Fibroblast of lung (primary cell): ENCODE results near the gene AMMECR1. TPM values are rescaled to one million over a fixed set of nuclear protein-coding genes. Genes with fewer than 3 reads are reported as not detected.
"Not testable (repeated sequence)": the region's sequence is repeated elsewhere in the genome, so short reads cannot be mapped to it uniquely, and the experiment has no call there.

Experiments
- DNase-seq, 2 donors: peaks; one replicate each; pipeline versions ENCODE4 v3.0.0 to v3.0.0-alpha.2; 2010; ENCODE audit warnings: low read depth in 2 of 2
- H2AFZ ChIP-seq: 2 replicates; pipeline ENCODE4 v1.5.1; 2012; ENCODE audit warnings: low read length, control low read depth, inconsistent platforms
- H3K27ac ChIP-seq: 2 replicates; pipeline ENCODE4 v1.5.1; 2011; ENCODE audit warnings: low read length, control low read depth; ENCODE audit not compliant: insufficient read depth
- H3K27me3 ChIP-seq: 2 replicates; pipeline ENCODE4 v1.5.1; 2011; ENCODE audit warnings: mild to moderate bottlenecking, low read length; ENCODE audit not compliant: control insufficient read depth, insufficient read depth
- H3K36me3 ChIP-seq: 2 replicates; pipeline ENCODE4 v1.5.1; 2011; ENCODE audit warnings: low read length; ENCODE audit not compliant: control insufficient read depth, insufficient read depth
- H3K4me1 ChIP-seq: 2 replicates; pipeline ENCODE4 v1.5.1; 2011; ENCODE audit warnings: low read length; ENCODE audit not compliant: control insufficient read depth, insufficient read depth; ENCODE audit errors: extremely low read depth
- H3K4me2 ChIP-seq: 2 replicates; pipeline ENCODE4 v1.5.1; 2011; ENCODE audit warnings: low read length, control low read depth; ENCODE audit not compliant: insufficient read depth; ENCODE audit errors: extremely low read depth
- H3K4me3 ChIP-seq, 4 experiments: fragments of 200-600 bp in 1 of 4; sonication (generic) in 1 of 4; replicated peaks in 1 of 4; 2 replicates each; pipeline ENCODE4 v1.5.1; 2011 to 2016; ENCODE audit warnings: low read length in 4 of 4, low read depth in 3 of 4, mild to moderate bottlenecking in 3 of 4, control low read depth in 2 of 4, inconsistent platforms in 1 of 4, mixed read lengths in 1 of 4; ENCODE audit not compliant: insufficient read depth in 1 of 4; ENCODE audit errors: control extremely low read depth in 1 of 4
- H3K79me2 ChIP-seq: 2 replicates; pipeline ENCODE4 v1.5.1; 2012; ENCODE audit warnings: mild to moderate bottlenecking, low read length, inconsistent platforms; ENCODE audit not compliant: control insufficient read depth, insufficient read depth
- H3K9ac ChIP-seq: 2 replicates; pipeline ENCODE4 v1.5.1; 2011; ENCODE audit warnings: mild to moderate bottlenecking, low read length, control low read depth; ENCODE audit not compliant: insufficient read depth
- H3K9me3 ChIP-seq: 2 replicates; pipeline ENCODE4 v1.5.1; 2012; ENCODE audit warnings: low read depth, low read length; ENCODE audit not compliant: control insufficient read depth, insufficient read depth
- H4K20me1 ChIP-seq: 2 replicates; pipeline ENCODE4 v1.5.1; 2011; ENCODE audit warnings: low read length; ENCODE audit not compliant: control insufficient read depth, insufficient read depth; ENCODE audit errors: extremely low read depth
- CTCF ChIP-seq, 2 donors: IDR thresholded peaks in 1 of 2; conservative IDR thresholded peaks in 1 of 2; 1 replicate in 1 of 2; 2 replicates in 1 of 2; pipeline ENCODE4 v1.5.1; 2011 to 2012; ENCODE audit warnings: low read length in 2 of 2, control low read depth in 1 of 2, inconsistent platforms in 1 of 2, low read depth in 1 of 2, mild to moderate bottlenecking in 1 of 2
- EZH2 ChIP-seq: IDR thresholded peaks from 2 replicates; pipeline ENCODE4 v1.5.1; 2012; ENCODE audit warnings: low read length, control low read depth, mild to moderate bottlenecking; ENCODE audit errors: missing control alignments
- polyA plus RNA-seq, 2 donors: library from polyadenylated mRNA; depleted of rRNA in 1 of 2; stranded (reverse) in 1 of 2; unstranded in 1 of 2; fragments of >200 nt; gene quantifications; 2 replicates each; pipeline ENCODE4 v1.2.1, GENCODE V29; 2011 to 2012; ENCODE audit warnings: missing spikeins in 1 of 2
- total RNA-seq: library from RNA; depleted of rRNA; stranded (reverse); fragments of >200 nt; gene quantifications from 2 replicates; pipeline ENCODE4 v1.2.1, GENCODE V29; 2014

AMMECR1 gene
- total and polyA plus RNA-seq, 2 donors (not counting 1 experiment from before 2014, with no cell fraction given) = 7.6 to 9.2 TPM

- no peak overlapping the region for H3K4me2 ChIP-seq
- no peak overlapping the region for H3K27ac ChIP-seq
- no peaks in the 10 kb centered on the region for H3K79me2 ChIP-seq
- no peaks in the 10 kb centered on the region for H4K20me1 ChIP-seq
- TF ChIP-seq EZH2 = no peak
- TF ChIP-seq CTCF (conservative IDR thresholded peaks at IDR 0.05 in 1 of 2, IDR thresholded peaks at IDR 0.05 in 1 of 2; ENCODE audit: low read depth in 1 of 2, low read length in 2 of 2) = no peak
- no peak overlapping the region for H2AFZ ChIP-seq
- H3K4me1 ChIP-seq = no peaks in the 10 kb centered on the region
- H3K4me3 ChIP-seq = no peak overlapping the region
- H3K9ac ChIP-seq = no peak overlapping the region
- no peaks in the 10 kb centered on the region for H3K27me3 ChIP-seq
- H3K36me3 ChIP-seq = no peaks in the 10 kb centered on the region
- no peaks in the 10 kb centered on the region for H3K9me3 ChIP-seq
- DNase-seq = peak; percentile 41 to 57
These were observed 76.1 kb downstream of the AMMECR1 start for GRCh38 chrX:110241816-110242215.

GRCh38 chrX:110238259-110238658, 79.6 kb downstream of the AMMECR1 start:
- not testable (repeated sequence) for H2AFZ ChIP-seq, H3K4me1 ChIP-seq, H3K4me2 ChIP-seq, H3K9me3 ChIP-seq, H3K27me3 ChIP-seq, H3K36me3 ChIP-seq, H3K9ac ChIP-seq, H3K27ac ChIP-seq, H4K20me1 ChIP-seq, H3K4me3 ChIP-seq, H3K79me2 ChIP-seq
- DNase-seq = peak; percentile 29 to 36

- H3K79me2 ChIP-seq, H3K4me2 ChIP-seq, H3K4me3 ChIP-seq, H3K9me3 ChIP-seq, H4K20me1 ChIP-seq, H3K27ac ChIP-seq, H3K4me1 ChIP-seq, H3K27me3 ChIP-seq, H3K9ac ChIP-seq, H2AFZ ChIP-seq, DNase-seq, H3K36me3 ChIP-seq: not testable (repeated sequence)
These were observed 86.4 kb downstream of the AMMECR1 start for GRCh38 chrX:110231485-110231884.

- not testable (repeated sequence) for H3K27me3 ChIP-seq, H3K27ac ChIP-seq, H3K4me2 ChIP-seq, H3K79me2 ChIP-seq, DNase-seq, H2AFZ ChIP-seq, H3K9ac ChIP-seq, H3K9me3 ChIP-seq, H3K4me3 ChIP-seq, H3K36me3 ChIP-seq, H3K4me1 ChIP-seq, H4K20me1 ChIP-seq
These were observed 88.3 kb downstream of the AMMECR1 start for GRCh38 chrX:110229497-110230111.
